Muscle of leg (tissue), 11 donors: Measurements from ENCODE around the gene KIF18B. TPM values are rescaled to one million over a fixed set of nuclear protein-coding genes. Genes with fewer than 3 reads are reported as not detected.
A peak's percentile ranks its signal among the peaks of the same experiment; 100 is the strongest.

ENCODE experiments used
- DNase-seq: peaks from one replicate; pipeline ENCODE4 v3.0.0; 2013
- H3K27ac ChIP-seq: one replicate; pipeline ENCODE4 v1.5.1; 2013; ENCODE audit warnings: mild to moderate bottlenecking, low read length, control low read depth
- H3K27me3 ChIP-seq: one replicate; pipeline ENCODE4 v1.6.1; 2013; ENCODE audit warnings: low read length; ENCODE audit not compliant: control insufficient read depth, insufficient read depth
- H3K36me3 ChIP-seq: one replicate; pipeline ENCODE4 v1.6.1; 2013; ENCODE audit warnings: low read length; ENCODE audit not compliant: control insufficient read depth, insufficient read depth
- H3K4me1 ChIP-seq: one replicate; pipeline ENCODE4 v1.6.1; 2013; ENCODE audit warnings: low read length; ENCODE audit not compliant: control insufficient read depth, insufficient read depth
- H3K4me3 ChIP-seq: one replicate; pipeline ENCODE4 v1.5.1; 2013; ENCODE audit warnings: low read length, control low read depth
- H3K9me3 ChIP-seq: replicated peaks from 2 replicates; pipeline ENCODE4 v1.6.1; 2013; ENCODE audit warnings: low read depth, low read length; ENCODE audit not compliant: control insufficient read depth
- WGBS: methylation state at CpG from one replicate; pipeline ENCODE4 v1.1.5; 2013; ENCODE audit warnings: missing lambda C conversion rate; ENCODE audit not compliant: insufficient coverage; 5-methylcytosine and 5-hydroxymethylcytosine counted together
- polyA plus RNA-seq, 8 donors: library from polyadenylated mRNA; unstranded; fragments of 120-200 nt; gene quantifications; one replicate each; pipeline versions ENCODE4 v1.2.1 to v1.2.3, GENCODE V29; 2013; ENCODE audit warnings: inconsistent platforms in 1 of 8, low replicate concordance in 1 of 8; ENCODE audit not compliant: insufficient read length in 8 of 8, insufficient read depth in 1 of 8
- total RNA-seq: library from RNA; stranded (reverse); fragments of 120-200 nt; gene quantifications from one replicate; pipeline ENCODE4 v1.2.4, GENCODE V29; 2013

KIF18B gene
- total and polyA plus RNA-seq, 9 donors, result 1.9 to 12.2 (median 8.4) TPM

GRCh38 chr17:44927696-44928095 is 19.9 kb downstream of the KIF18B start:
- WGBS, result 92% methylated on average over 2 of the region's 3 CpGs
- H3K36me3 ChIP-seq, result peaks cover 45% of the 10 kb centered on the region

GRCh38 chr17:44926821-44927525 is 20.6 kb downstream of the KIF18B start:
- Histone ChIP-seq H3K27ac (no peak overlapping the region), H3K4me1 (no peaks in the 10 kb centered on the region), H3K9me3 (no peaks in the 10 kb centered on the region), H3K27me3 (peaks cover 9% of the 10 kb centered on the region), H3K4me3 (no peak overlapping the region), H3K36me3 (peaks cover 43% of the 10 kb centered on the region)
- 91% methylated on average over 8 of the region's 15 CpGs for WGBS
- DNase-seq, result no peak

More at GRCh38 chr17:44927696-44928095, 19.9 kb downstream of the KIF18B start:
- H3K27me3 ChIP-seq, result peaks cover 1% of the 10 kb centered on the region
- H3K9me3 ChIP-seq, result no peaks in the 10 kb centered on the region
- no peak overlapping the region for H3K27ac ChIP-seq
- H3K4me3 ChIP-seq, result no peak overlapping the region
- no peaks in the 10 kb centered on the region for H3K4me1 ChIP-seq
- DNase-seq, result no peak

- Histone ChIP-seq H3K27me3 (peaks cover 15% of the 10 kb centered on the region), H3K9me3 (no peaks in the 10 kb centered on the region), H3K4me3 (no peak overlapping the region), H3K36me3 (peaks cover 33% of the 10 kb centered on the region), H3K27ac (no peak overlapping the region), H3K4me1 (peaks cover 5% of the 10 kb centered on the region)
- WGBS, result 90% methylated on average over 16 of the region's 18 CpGs
- no peak for DNase-seq
Measured at GRCh38 chr17:44925731-44926697, 21.6 kb downstream of the KIF18B start.

GRCh38 chr17:44924107-44924544 is 23.4 kb downstream of the KIF18B start:
- Histone ChIP-seq H3K27ac (no peak overlapping the region), H3K9me3 (no peaks in the 10 kb centered on the region), H3K36me3 (peaks cover 25% of the 10 kb centered on the region), H3K27me3 (peaks cover 22% of the 10 kb centered on the region), H3K4me3 (no peak overlapping the region), H3K4me1 (peaks cover 18% of the 10 kb centered on the region)
- DNase-seq, result no peak
- WGBS, result 71% methylated on average over 2 of the region's 9 CpGs

GRCh38 chr17:44922746-44923470 is 24.7 kb downstream of the KIF18B start:
- peaks cover 16% of the 10 kb centered on the region for H3K36me3 ChIP-seq
- no peak overlapping the region for H3K4me3 ChIP-seq
- WGBS, result 69% methylated on average over 7 of the region's 19 CpGs
- DNase-seq, result no peak
- H3K4me1 ChIP-seq, result peaks cover 18% of the 10 kb centered on the region
- peaks cover 22% of the 10 kb centered on the region for H3K27me3 ChIP-seq
- no peak overlapping the region for H3K27ac ChIP-seq
- no peaks in the 10 kb centered on the region for H3K9me3 ChIP-seq

GRCh38 chr17:44922136-44922535 is 25.4 kb downstream of the KIF18B start:
- peaks cover 8% of the 10 kb centered on the region for H3K36me3 ChIP-seq
- H3K27me3 ChIP-seq, result peaks cover 22% of the 10 kb centered on the region
- no peak for DNase-seq
- H3K4me3 ChIP-seq, result no peak overlapping the region
- no peaks in the 10 kb centered on the region for H3K9me3 ChIP-seq
- WGBS, result 91% methylated on average over 5 of the region's 6 CpGs
- peaks cover 24% of the 10 kb centered on the region for H3K4me1 ChIP-seq
- no peak overlapping the region for H3K27ac ChIP-seq

- DNase-seq, result peak; percentile 38
- peaks cover 32% of the 10 kb centered on the region for H3K4me1 ChIP-seq
- no peaks in the 10 kb centered on the region for H3K9me3 ChIP-seq
- no peak overlapping the region for H3K27ac ChIP-seq
- H3K27me3 ChIP-seq, result peaks cover 22% of the 10 kb centered on the region
- 17% methylated on average over 6 of the region's 11 CpGs for WGBS
- no peak overlapping the region for H3K4me3 ChIP-seq
- H3K36me3 ChIP-seq, result peaks cover 3% of the 10 kb centered on the region
Measured at GRCh38 chr17:44921122-44921882, 26.3 kb downstream of the KIF18B start.

GRCh38 chr17:44920565-44920940 is 27.0 kb downstream of the KIF18B start:
- H3K27ac ChIP-seq, result no peak overlapping the region
- H3K36me3 ChIP-seq, result no peaks in the 10 kb centered on the region
- H3K4me1 ChIP-seq, result peaks cover 40% of the 10 kb centered on the region
- WGBS, result 33% methylated on average over 3 of the region's 7 CpGs
- H3K27me3 ChIP-seq, result peaks cover 22% of the 10 kb centered on the region
- no peak overlapping the region for H3K4me3 ChIP-seq
- no peaks in the 10 kb centered on the region for H3K9me3 ChIP-seq
- no peak for DNase-seq

GRCh38 chr17:44919885-44920564 is 27.5 kb downstream of the KIF18B start:
- peaks cover 22% of the 10 kb centered on the region for H3K27me3 ChIP-seq
- H3K9me3 ChIP-seq, result no peaks in the 10 kb centered on the region
- peaks cover 43% of the 10 kb centered on the region for H3K4me1 ChIP-seq
- WGBS, result 12% methylated on average over 6 of the region's 9 CpGs
- H3K27ac ChIP-seq, result no peak overlapping the region
- no peak overlapping the region for H3K4me3 ChIP-seq
- peak; percentile 89 for DNase-seq
- H3K36me3 ChIP-seq, result no peaks in the 10 kb centered on the region
